K562 (cell line): Measurements from ENCODE around the gene DIP2C. TPM values are rescaled to one million over a fixed set of nuclear protein-coding genes. Genes with fewer than 3 reads are reported as not detected.
"Not testable (repeated sequence)": the region's sequence is repeated elsewhere in the genome, so short reads cannot be mapped to it uniquely, and the experiment has no call there.

Source experiments
- ATAC-seq: fragments of 200-7000 bp; cut with Tn5 transposase; 3 replicates; pipeline ENCODE4 v1.9.1; 2020; ENCODE audit warnings: moderate library complexity
- BruUV-seq: library from RNA; stranded (reverse); fragments of 400-500 nt; replicated peaks from 2 replicates; lab custom pipeline; 2021; lab: Mats Ljungman, UMichigan
- CTCF ChIA-PET: fragments of 300-600 bp; formaldehyde crosslinking; extraction: SDS; loops from one replicate; lab custom pipeline; 2021; ENCODE audit warnings: low intra/inter-chr PET ratio; lab: Yijun Ruan, JAX
- POLR2A ChIA-PET: fragments of 300-600, 350-650 bp; sonication (Branson Sonifier 250); formaldehyde crosslinking; extraction: SDS; loops from one replicate; lab custom pipeline; 2021; ENCODE audit warnings: antibody characterized with exemption, inconsistent platforms; lab: Yijun Ruan, JAX
- DNase-seq, 4 experiments: peaks; one replicate each; pipeline versions ENCODE4 v3.0.0 to v3.0.0-alpha.2; 2011 to 2018; ENCODE audit warnings: low spot score in 3 of 4, mixed read lengths in 3 of 4; ENCODE audit errors: extremely low read depth in 1 of 4
- FAIRE-seq: peaks from 2 replicates; lab custom pipeline; 2011; peaks lifted over from hg19 to GRCh38; lab: Jason Lieb, UNC
- H2AFZ ChIP-seq: 2 replicates; pipeline ENCODE4 v1.6.0; 2011; ENCODE audit warnings: low read depth, low read length, control low read depth, inconsistent platforms
- H3K27ac ChIP-seq: fragments of 200-600 bp; 3 replicates; pipeline ENCODE4 v1.8.0; 2011; ENCODE audit warnings: low read depth, mild to moderate bottlenecking, control low read depth, inconsistent platforms, low read length, moderate library complexity, mixed read lengths; ENCODE audit errors: extremely low read depth
- H3K27me3 ChIP-seq, 2 experiments: fragments of 300-600 bp in 1 of 2; 2 replicates in 1 of 2; 3 replicates in 1 of 2; pipeline versions ENCODE4 v1.6.0 to v1.8.0; 2011; ENCODE audit warnings: inconsistent platforms in 2 of 2, low read length in 2 of 2, mild to moderate bottlenecking in 1 of 2, mixed read lengths in 1 of 2, moderate library complexity in 1 of 2; ENCODE audit not compliant: control insufficient read depth in 2 of 2, insufficient read depth in 2 of 2
- H3K36me3 ChIP-seq: fragments of 300-600 bp; 3 replicates; pipeline ENCODE4 v1.8.0; 2011; ENCODE audit warnings: mild to moderate bottlenecking, low read length, inconsistent platforms; ENCODE audit not compliant: control insufficient read depth, insufficient read depth
- H3K4me1 ChIP-seq, 2 experiments: fragments of 200-600 bp in 1 of 2; replicated peaks in 1 of 2; 2 replicates in 1 of 2; 3 replicates in 1 of 2; pipeline versions ENCODE4 v1.5.1 to v1.8.0; 2011; ENCODE audit warnings: inconsistent platforms in 2 of 2, low read length in 2 of 2, mild to moderate bottlenecking in 1 of 2, mixed read lengths in 1 of 2, moderate library complexity in 1 of 2; ENCODE audit not compliant: control insufficient read depth in 2 of 2, insufficient read depth in 2 of 2
- H3K4me2 ChIP-seq: 2 replicates; pipeline ENCODE4 v1.6.1; 2011; ENCODE audit warnings: low read length, control low read depth, inconsistent platforms, mixed read lengths; ENCODE audit not compliant: insufficient read depth
- H3K4me3 ChIP-seq: fragments of 200-600 bp; sonication (generic), shearing (Covaris generic); 2 replicates; pipeline ENCODE4 v1.5.1; 2016; ENCODE audit warnings: control low read depth, inconsistent platforms
- H3K79me2 ChIP-seq: fragments of 200-600 bp; 3 replicates; pipeline ENCODE4 v1.8.0; 2011; ENCODE audit warnings: low read length, inconsistent platforms; ENCODE audit not compliant: control insufficient read depth, insufficient read depth
- H3K9ac ChIP-seq, 2 experiments: 2 replicates each; pipeline versions ENCODE4 v1.6.0 to v1.6.1; 2011; ENCODE audit warnings: low read depth in 2 of 2, low read length in 2 of 2, control low read depth in 1 of 2, inconsistent platforms in 1 of 2, mild to moderate bottlenecking in 1 of 2, mixed read lengths in 1 of 2; ENCODE audit not compliant: insufficient read depth in 1 of 2
- H3K9me1 ChIP-seq: one replicate; pipeline ENCODE4 v1.6.0; 2011; ENCODE audit warnings: inconsistent platforms, mild to moderate bottlenecking, low read length, moderate library complexity; ENCODE audit not compliant: control insufficient read depth, insufficient read depth
- H3K9me3 ChIP-seq: replicated peaks from 2 replicates; pipeline ENCODE4 v1.5.1; 2011; ENCODE audit warnings: low read depth, low read length, inconsistent platforms; ENCODE audit not compliant: control insufficient read depth, insufficient read depth
- H4K20me1 ChIP-seq: replicated peaks from 2 replicates; pipeline ENCODE4 v1.6.1; 2011; ENCODE audit warnings: low read length, inconsistent platforms, mixed read lengths; ENCODE audit not compliant: control insufficient read depth, insufficient read depth
- PTRF ChIP-seq: fragments of 450-650 bp; IDR thresholded peaks from 2 replicates; pipeline ENCODE4 v1.6.1; 2016; ENCODE audit warnings: mild to moderate bottlenecking, missing genetic modification characterization, missing compliant biosample characterization
- WHSC1 ChIP-seq: IDR thresholded peaks from one replicate; pipeline ENCODE4 v1.6.1; 2012; ENCODE audit warnings: low read length, control low read depth, inconsistent platforms
- WGBS: fragments of 100-300 bp; shearing (Covaris generic); methylation state at CpG from one replicate; pipeline ENCODE4 v1.1.6; 2016; ENCODE audit warnings: low coverage, mixed read lengths; ENCODE audit not compliant: insufficient coverage; ENCODE audit errors: missing lambda C conversion rate; 5-methylcytosine and 5-hydroxymethylcytosine counted together
- in situ Hi-C: fragments of 300-500 bp; cut with MboI; formaldehyde crosslinking; loops from 4 replicates; pipeline ENCODE4 v1.15.0; 2018; ENCODE audit warnings: inconsistent platforms, mixed read lengths
- intact Hi-C: fragments of 100-400 bp; cut with micrococcal nuclease; formaldehyde crosslinking; loops from 2 replicates; pipeline ENCODE4 v1.14.2; 2022
- polyA plus RNA-seq, 8 experiments: library from polyadenylated mRNA; depleted of rRNA in 4 of 8; stranded (reverse) in 5 of 8; unstranded in 3 of 8; fragments of >200 nt; fragmentation: Nextera tagmentation in 2 of 8; fragmentation: Illumina TruSeq in 1 of 8; extraction: Ambion mirVana in 2 of 8; extraction: Trizol in 1 of 8; gene quantifications; 2 replicates each; pipeline versions ENCODE4 v1.2.1 to v1.2.3, GENCODE V29; 2011 to 2014; ENCODE audit warnings: inconsistent platforms in 1 of 8, missing spikeins in 1 of 8
- total RNA-seq, 7 experiments: library from RNA; depleted of rRNA in 6 of 7; stranded (reverse); fragments of >200 nt in 6 of 7; fragmentation: Illumina TruSeq in 2 of 7; extraction: Trizol in 2 of 7; gene quantifications; 2 replicates each; pipeline versions ENCODE4 v1.2.1 to v1.2.3, GENCODE V29; 2011 to 2021; ENCODE audit warnings: low replicate concordance in 1 of 7

The DIP2C gene
- total and polyA plus RNA-seq, 9 of the 15 experiments (the other 6 are each of a cell fraction or from before 2014, with no cell fraction given): 0.01 TPM; not detected in 8

- CTCF ChIA-PET, H3K9ac ChIP-seq, FAIRE-seq, H3K27ac ChIP-seq, H3K36me3 ChIP-seq, H3K4me2 ChIP-seq, BruUV-seq, H2AFZ ChIP-seq, H4K20me1 ChIP-seq, H3K4me3 ChIP-seq, ATAC-seq, H3K9me3 ChIP-seq, POLR2A ChIA-PET, H3K79me2 ChIP-seq, intact Hi-C loops, H3K9me1 ChIP-seq, DNase-seq, H3K4me1 ChIP-seq: not testable (repeated sequence)
- in situ Hi-C loops: loop anchor here (10.0 kb wide), 1 partner anchor 104 kb away; no protein-coding TSS in a partner anchor
- peaks cover 5 to 35% of the 10 kb centered on the region in 2 experiments; a peak in 4 of 5 replicates for H3K27me3 ChIP-seq
- WGBS: no CpG with 5 or more reads among the region's 24 CpGs
Observed at GRCh38 chr10:678662-679005, 10.8 kb downstream of the DIP2C start.

GRCh38 chr10:677750-678661, 11.5 kb downstream of the DIP2C start:
- no TSS peak for BruUV-seq
- Histone ChIP-seq H3K9ac (no peak overlapping the region), H3K36me3 (no peaks in the 10 kb centered on the region), H3K9me1 (no peaks in the 10 kb centered on the region), H4K20me1 (no peaks in the 10 kb centered on the region), H3K9me3 (no peaks in the 10 kb centered on the region), H3K4me1 (no peaks in the 10 kb centered on the region), H3K27ac (no peak overlapping the region), H3K79me2 (no peaks in the 10 kb centered on the region), H3K27me3 (peaks cover 3 to 28% of the 10 kb centered on the region in 2 experiments; a peak in 4 of 5 replicates), H3K4me3 (no peak overlapping the region), H2AFZ (no peak overlapping the region), H3K4me2 (no peak overlapping the region)
- POLR2A ChIA-PET: interaction anchor here (1.0 kb wide), 1 partner anchor 9 kb away, joined by 4 read pairs; no protein-coding TSS in a partner anchor
- no peak for DNase-seq
- TF ChIP-seq WHSC1: no peak
- TF ChIP-seq PTRF (tag): no peak
- FAIRE-seq: no peak
- ATAC-seq: no peak
- in situ Hi-C loops (loop anchor here (10.0 kb wide), 1 partner anchor 103 kb away; no protein-coding TSS in a partner anchor), intact Hi-C loops (no loop called here)
- WGBS: 2% methylated on average over 19 of the region's 22 CpGs
- CTCF ChIA-PET: no interaction called here
